AG09309 (cell line): ENCODE measurements around the gene RICTOR.

ENCODE experiments used
- DNase-seq: peaks from one replicate; pipeline ENCODE4 v3.0.0-alpha.2; 2010; ENCODE audit warnings: low read depth
- H3K4me3 ChIP-seq: 2 replicates; pipeline ENCODE4 v1.5.1; 2011; ENCODE audit warnings: mild to moderate bottlenecking, low read depth, low read length, moderate library complexity; ENCODE audit not compliant: control insufficient read depth
- TF ChIP-seq, protein P1 (sequence below): IDR thresholded peaks from 2 replicates; pipeline ENCODE4 v1.5.1; 2011; ENCODE audit warnings: mild to moderate bottlenecking, low read depth, low read length, inconsistent platforms; ENCODE audit not compliant: insufficient read depth, control insufficient read depth; ENCODE audit errors: missing control alignments

RICTOR gene

GRCh38 chr5:38938973-38939372, 135.2 kb downstream of the RICTOR start:
- DNase-seq, result no peak
- TF ChIP-seq, protein P1, sequence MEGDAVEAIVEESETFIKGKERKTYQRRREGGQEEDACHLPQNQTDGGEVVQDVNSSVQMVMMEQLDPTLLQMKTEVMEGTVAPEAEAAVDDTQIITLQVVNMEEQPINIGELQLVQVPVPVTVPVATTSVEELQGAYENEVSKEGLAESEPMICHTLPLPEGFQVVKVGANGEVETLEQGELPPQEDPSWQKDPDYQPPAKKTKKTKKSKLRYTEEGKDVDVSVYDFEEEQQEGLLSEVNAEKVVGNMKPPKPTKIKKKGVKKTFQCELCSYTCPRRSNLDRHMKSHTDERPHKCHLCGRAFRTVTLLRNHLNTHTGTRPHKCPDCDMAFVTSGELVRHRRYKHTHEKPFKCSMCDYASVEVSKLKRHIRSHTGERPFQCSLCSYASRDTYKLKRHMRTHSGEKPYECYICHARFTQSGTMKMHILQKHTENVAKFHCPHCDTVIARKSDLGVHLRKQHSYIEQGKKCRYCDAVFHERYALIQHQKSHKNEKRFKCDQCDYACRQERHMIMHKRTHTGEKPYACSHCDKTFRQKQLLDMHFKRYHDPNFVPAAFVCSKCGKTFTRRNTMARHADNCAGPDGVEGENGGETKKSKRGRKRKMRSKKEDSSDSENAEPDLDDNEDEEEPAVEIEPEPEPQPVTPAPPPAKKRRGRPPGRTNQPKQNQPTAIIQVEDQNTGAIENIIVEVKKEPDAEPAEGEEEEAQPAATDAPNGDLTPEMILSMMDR, result no peak
- no peak overlapping the region for H3K4me3 ChIP-seq

GRCh38 chr5:38938424-38938823, 135.8 kb downstream of the RICTOR start:
- H3K4me3 ChIP-seq, result no peak overlapping the region
- TF ChIP-seq, protein P1, result no peak
- no peak for DNase-seq

- TF ChIP-seq, protein P1, result no peak
- no peak for DNase-seq
- no peak overlapping the region for H3K4me3 ChIP-seq
Observed at GRCh38 chr5:38936269-38936668, 137.9 kb downstream of the RICTOR start.

DNA sequence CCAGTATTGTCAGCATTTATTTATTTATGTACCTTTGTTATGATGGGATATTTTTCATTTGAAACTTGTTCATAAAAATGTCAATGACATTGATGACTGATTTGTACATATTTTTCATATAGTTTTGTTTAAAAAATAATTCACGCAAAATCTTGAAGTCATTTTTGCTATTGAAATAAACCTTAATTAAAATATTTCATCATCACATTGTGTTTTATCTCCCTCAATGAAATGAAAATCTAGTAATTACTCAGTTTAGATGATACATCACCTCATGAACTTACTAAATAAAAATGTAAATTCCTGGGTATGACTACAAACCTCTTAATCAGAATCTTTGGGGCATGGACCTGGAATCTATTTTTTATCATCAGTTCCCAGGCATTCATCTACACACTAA, 138.8 kb downstream of the RICTOR start:
- no peak overlapping the region for H3K4me3 ChIP-seq
- DNase-seq, result no peak
- TF ChIP-seq, protein P1, result no peak

- no peak overlapping the region for H3K4me3 ChIP-seq
- no peak for DNase-seq
- TF ChIP-seq, protein P1, result no peak
Observed at GRCh38 chr5:38932854-38933408, 141.3 kb downstream of the RICTOR start.

DNA sequence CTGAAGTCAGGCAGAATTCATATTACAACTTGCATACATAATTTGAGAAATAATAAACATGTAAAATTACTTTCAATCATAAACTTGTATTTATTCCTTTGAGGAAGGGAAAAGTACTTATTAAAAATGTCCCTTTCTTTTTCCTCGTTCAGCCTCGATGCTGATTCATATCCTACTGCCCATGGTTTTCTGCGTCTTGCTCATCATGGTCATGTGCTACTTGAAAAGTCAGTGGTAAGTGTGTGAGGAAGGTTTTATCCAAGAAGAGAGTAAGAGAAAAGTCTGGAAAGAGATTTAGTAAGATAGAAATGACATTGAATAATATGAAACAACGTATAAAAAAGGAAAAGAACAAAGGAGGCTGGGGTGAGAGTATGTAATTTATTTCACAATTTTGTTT, 142.5 kb downstream of the RICTOR start:
- TF ChIP-seq, protein P1, result no peak
- no peak for DNase-seq
- no peak overlapping the region for H3K4me3 ChIP-seq

DNA sequence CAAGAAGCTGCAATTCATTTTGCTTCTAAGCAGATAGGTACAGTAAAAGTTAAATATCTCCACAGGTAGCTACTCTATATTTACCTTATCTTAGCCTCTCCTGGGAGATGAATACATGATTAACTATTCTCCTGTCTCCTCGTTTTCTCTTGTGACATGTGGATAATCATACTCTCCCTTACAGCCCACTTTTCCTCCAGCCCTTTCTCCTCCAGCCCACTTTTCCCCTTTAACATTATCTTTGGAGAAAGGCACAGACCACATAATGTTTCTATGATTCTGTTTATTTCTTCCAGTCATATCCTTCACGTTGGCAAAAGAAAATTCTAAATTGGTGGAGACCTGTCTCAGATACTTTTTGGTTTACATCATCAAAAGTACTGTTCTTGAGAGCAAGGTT, 144.4 kb downstream of the RICTOR start:
- H3K4me3 ChIP-seq, result no peak overlapping the region
- no peak for DNase-seq
- TF ChIP-seq, protein P1, result no peak
